ENCODE results near the gene CLSTN2.

DNA sequence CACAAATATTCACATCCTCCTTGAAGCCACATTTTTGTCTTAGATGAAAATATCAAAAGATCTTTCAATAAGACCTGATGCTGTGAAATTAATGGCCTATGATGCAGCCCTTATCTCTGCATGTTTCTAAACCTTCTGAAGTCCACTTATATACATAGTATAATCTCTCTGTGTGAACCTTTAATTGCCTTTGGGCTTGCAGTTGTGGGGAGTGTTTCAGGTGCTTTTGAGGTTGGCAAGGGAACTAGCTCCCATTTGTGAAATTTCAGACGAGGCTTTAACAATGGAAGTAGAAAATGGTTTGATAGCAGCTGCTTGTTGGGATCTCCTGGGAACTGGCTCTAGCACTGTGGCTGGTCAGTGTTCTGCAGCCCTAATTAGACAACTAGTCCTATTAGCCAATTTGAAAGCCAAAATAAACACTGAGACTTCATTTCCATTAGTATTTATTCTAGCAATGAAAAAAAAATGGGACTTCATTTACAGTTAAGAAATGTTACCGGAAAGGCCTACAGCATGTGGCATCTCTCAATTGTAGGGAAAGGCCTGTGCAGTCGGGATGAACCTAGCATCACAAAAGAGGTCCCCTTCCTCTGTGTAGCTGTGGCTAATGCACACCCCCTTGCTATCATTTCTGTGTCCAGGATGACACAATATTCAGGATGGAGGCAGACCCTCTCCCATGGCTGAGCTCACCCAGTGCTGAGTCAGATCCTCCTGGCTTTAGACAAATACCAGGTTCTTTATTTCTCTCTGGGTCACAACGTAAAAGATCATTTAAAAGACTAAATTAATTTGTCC, 602.1 kb downstream of the CLSTN2 start:
- no peak for TF ChIP-seq CTCF (IDR thresholded peaks at IDR 0.05)
- no peak for TF ChIP-seq POLR2A (IDR thresholded peaks at IDR 0.05)
